Hematopoietic multipotent progenitor cell treated with erythropoietin and hydrocortisone succinate and interleukin-3 and kit ligand, for 15 days (in vitro differentiated cells): ENCODE measurements around the gene HYOU1.
A peak's percentile ranks its signal among the peaks of the same experiment; 100 is the strongest.
"Not testable (repeated sequence)": the region's sequence is repeated elsewhere in the genome, so short reads cannot be mapped to it uniquely, and the experiment has no call there.

ENCODE experiments used
- DNase-seq: peaks from one replicate; pipeline ENCODE4 v3.0.0-alpha.2; 2015; ENCODE audit warnings: low spot score

HYOU1 gene

GRCh38 chr11:119021631-119022030 is 35.4 kb downstream of the HYOU1 start:
- DNase-seq: no peak

- DNase-seq: no peak
Measured at GRCh38 chr11:119019996-119020395, 37.0 kb downstream of the HYOU1 start.

GRCh38 chr11:119018074-119018938 is 38.7 kb downstream of the HYOU1 start, which contains the start of the genes RPS25 and TRAPPC4:
Gene RPS25 (minus strand): TSS chr11:119018343. CDS start chr11:119018284, 59 bp downstream.
Gene TRAPPC4 (plus strand): TSS chr11:119018766. CDS start chr11:119018796, 30 bp downstream.
- peak; percentile 95 for DNase-seq

GRCh38 chr11:119017377-119017776 is 39.6 kb downstream of the HYOU1 start:
- not testable (repeated sequence) for DNase-seq

GRCh38 chr11:119016216-119017009 is 40.6 kb downstream of the HYOU1 start:
- DNase-seq: no peak

GRCh38 chr11:119015054-119015611 is 41.9 kb downstream of the HYOU1 start:
- DNase-seq: no peak

GRCh38 chr11:119014209-119014924 is 42.6 kb downstream of the HYOU1 start:
- DNase-seq: no peak

- no peak for DNase-seq
Measured at GRCh38 chr11:119012629-119013170, 44.3 kb downstream of the HYOU1 start.

- no peak for DNase-seq
Measured at GRCh38 chr11:119011476-119012053, 45.4 kb downstream of the HYOU1 start.

- DNase-seq: no peak
Measured at GRCh38 chr11:119006656-119007055, 50.3 kb downstream of the HYOU1 start.

GRCh38 chr11:119000906-119001305 is 56.1 kb downstream of the HYOU1 start:
- DNase-seq: no peak

GRCh38 chr11:118998822-118999221 is 58.2 kb downstream of the HYOU1 start:
- no peak for DNase-seq

GRCh38 chr11:118998388-118998717 is 58.7 kb downstream of the HYOU1 start:
- no peak for DNase-seq

GRCh38 chr11:118997627-118998387 is 59.2 kb downstream of the HYOU1 start, which contains the start of gene CENATAC:
Gene CENATAC (plus strand): TSS chr11:118998138. CDS start chr11:118998198, 60 bp downstream.
- DNase-seq: peak; percentile 96

GRCh38 chr11:118996926-118997626 is 59.9 kb downstream of the HYOU1 start:
- DNase-seq: no peak
